Measurements from ENCODE around the gene TMC2. TPM values are rescaled to one million over a fixed set of nuclear protein-coding genes. Genes with fewer than 3 reads are reported as not detected.

TMC2 gene
- total RNA-seq, 2 experiments from 2014 or later, result not detected

DNA sequence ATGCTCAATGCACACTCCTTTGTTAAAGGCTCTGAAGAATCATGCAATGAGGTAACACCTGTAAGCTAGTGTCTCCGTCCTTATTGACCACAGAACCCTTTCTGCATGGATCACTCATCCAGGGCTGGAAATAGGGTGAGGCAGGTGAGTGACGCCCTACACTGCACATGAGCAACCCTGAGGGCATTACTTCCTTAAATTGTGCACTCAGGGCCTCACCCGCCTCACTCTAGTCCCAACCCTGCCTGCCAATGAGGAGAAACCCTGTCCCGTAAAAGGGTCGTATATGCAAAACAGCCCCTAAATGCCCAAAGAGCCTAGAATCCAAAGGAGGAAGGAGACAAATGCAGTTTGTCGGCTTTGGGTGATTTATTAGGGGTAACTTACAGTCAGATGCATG, 82.4 kb downstream of the TMC2 start:
- peaks cover 2% of the 10 kb centered on the region for H3K4me1 Mint-ChIP-seq
- H3K4me3 Mint-ChIP-seq, result no peak overlapping the region
- H3K27ac Mint-ChIP-seq, result no peak overlapping the region
- H3K27me3 Mint-ChIP-seq, result peaks cover 12% of the 10 kb centered on the region
- no peak for DNase-seq
- no peaks in the 10 kb centered on the region for H3K36me3 Mint-ChIP-seq
- no peaks in the 10 kb centered on the region for H3K9me3 Mint-ChIP-seq

- no peak for DNase-seq
- Mint-ChIP-seq H3K27me3 (peaks cover 12% of the 10 kb centered on the region), H3K27ac (no peak overlapping the region), H3K4me1 (peaks cover 2% of the 10 kb centered on the region), H3K9me3 (no peaks in the 10 kb centered on the region), H3K36me3 (no peaks in the 10 kb centered on the region), H3K4me3 (no peak overlapping the region)
Observed at GRCh38 chr20:2619337-2619736, 83.0 kb downstream of the TMC2 start.

GRCh38 chr20:2619961-2620595, 83.7 kb downstream of the TMC2 start:
- Mint-ChIP-seq H3K27ac (no peak overlapping the region), H3K4me1 (peaks cover 2% of the 10 kb centered on the region), H3K4me3 (no peak overlapping the region), H3K36me3 (no peaks in the 10 kb centered on the region), H3K9me3 (no peaks in the 10 kb centered on the region), H3K27me3 (peaks cover 12% of the 10 kb centered on the region)
- DNase-seq, result no peak

- no peaks in the 10 kb centered on the region for H3K9me3 Mint-ChIP-seq
- no peaks in the 10 kb centered on the region for H3K36me3 Mint-ChIP-seq
- peaks cover 2% of the 10 kb centered on the region for H3K4me1 Mint-ChIP-seq
- no peak for DNase-seq
- no peak overlapping the region for H3K27ac Mint-ChIP-seq
- no peak overlapping the region for H3K4me3 Mint-ChIP-seq
- H3K27me3 Mint-ChIP-seq, result peaks cover 8% of the 10 kb centered on the region
Observed at GRCh38 chr20:2624190-2624589, 87.8 kb downstream of the TMC2 start.

DNA sequence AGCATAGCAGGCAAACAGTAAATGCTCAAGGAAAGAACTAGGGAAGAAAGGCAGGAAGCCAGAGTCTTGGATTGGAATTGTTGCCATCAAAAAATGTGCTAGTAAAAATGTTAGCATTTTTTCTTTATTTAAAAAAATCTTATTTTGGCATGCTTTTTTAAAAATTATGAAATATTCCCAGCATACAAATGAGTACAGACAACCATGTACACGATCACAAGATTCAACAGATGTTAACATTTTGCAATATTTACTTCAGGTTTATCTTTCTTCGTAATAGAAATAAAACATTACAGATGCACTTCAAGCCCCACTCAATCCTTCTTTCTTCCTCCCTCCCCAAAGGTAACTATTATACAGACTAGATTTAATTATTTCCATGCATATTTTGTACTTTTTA, 88.7 kb downstream of the TMC2 start:
- no peak overlapping the region for H3K4me3 Mint-ChIP-seq
- peaks cover 2% of the 10 kb centered on the region for H3K4me1 Mint-ChIP-seq
- no peaks in the 10 kb centered on the region for H3K9me3 Mint-ChIP-seq
- peaks cover 8% of the 10 kb centered on the region for H3K27me3 Mint-ChIP-seq
- H3K36me3 Mint-ChIP-seq, result no peaks in the 10 kb centered on the region
- DNase-seq, result no peak
- no peak overlapping the region for H3K27ac Mint-ChIP-seq

DNA sequence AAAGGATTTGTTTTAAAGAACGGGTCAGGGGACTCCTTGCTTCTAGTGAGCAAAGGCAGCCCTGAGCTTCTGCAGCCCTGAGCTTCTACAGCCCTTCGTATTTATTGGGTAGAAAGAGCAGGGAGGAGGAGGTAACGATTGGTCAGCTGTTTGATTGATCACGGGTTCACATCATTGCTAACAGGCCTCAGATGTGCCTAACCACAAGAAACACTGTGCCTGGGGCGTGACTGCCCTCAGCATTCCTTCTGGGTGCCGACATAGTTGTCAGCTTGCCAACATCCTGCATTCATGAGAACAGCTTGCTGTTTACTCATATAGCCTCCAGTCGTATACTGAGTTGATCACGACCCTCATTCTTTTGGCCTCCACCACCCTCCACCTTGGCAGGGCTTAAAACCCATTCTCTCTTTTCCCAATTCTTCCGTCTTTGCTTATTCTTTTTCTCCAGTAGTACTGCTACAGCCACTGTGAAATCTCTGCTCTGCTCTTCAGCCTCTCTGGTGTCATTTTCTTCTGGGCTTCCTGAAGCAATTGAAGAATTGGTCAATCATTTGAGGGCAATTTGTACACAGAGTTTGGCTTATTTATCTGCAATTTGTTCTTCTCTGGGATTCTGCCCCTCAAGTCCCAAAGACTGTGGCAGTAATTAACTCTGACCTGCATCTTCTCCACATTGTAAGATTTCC, 90.6 kb downstream of the TMC2 start:
- no peak overlapping the region for H3K27ac Mint-ChIP-seq
- H3K36me3 Mint-ChIP-seq, result no peaks in the 10 kb centered on the region
- H3K4me3 Mint-ChIP-seq, result no peak overlapping the region
- no peak for DNase-seq
- H3K4me1 Mint-ChIP-seq, result no peaks in the 10 kb centered on the region
- H3K9me3 Mint-ChIP-seq, result peaks cover 8% of the 10 kb centered on the region
- peaks cover 14% of the 10 kb centered on the region for H3K27me3 Mint-ChIP-seq

GRCh38 chr20:2631228-2631627, 94.9 kb downstream of the TMC2 start:
- Mint-ChIP-seq H3K4me1 (no peaks in the 10 kb centered on the region), H3K27ac (no peak overlapping the region), H3K9me3 (peaks cover 8% of the 10 kb centered on the region), H3K4me3 (no peak overlapping the region), H3K36me3 (no peaks in the 10 kb centered on the region), H3K27me3 (peaks cover 19% of the 10 kb centered on the region)
- DNase-seq, result no peak

DNA sequence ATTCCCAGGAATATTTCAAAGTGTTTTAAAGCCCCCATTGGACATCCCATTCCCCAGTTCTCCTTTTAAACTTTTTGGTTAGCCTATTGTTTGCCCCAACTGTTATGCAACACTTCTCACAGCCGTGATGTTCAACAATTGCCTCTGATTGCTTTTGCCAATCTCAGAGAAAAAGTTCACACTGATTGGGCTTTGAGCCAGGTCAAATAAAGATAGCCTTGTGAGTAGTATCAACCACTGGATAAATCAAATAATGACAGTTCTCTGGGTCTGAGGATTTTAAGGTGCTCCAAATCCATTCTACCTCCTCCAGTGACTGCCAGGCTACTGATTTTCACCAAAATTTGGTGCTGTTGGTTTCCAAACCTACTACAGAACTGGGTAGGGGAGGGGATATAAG, 97.0 kb downstream of the TMC2 start:
- Mint-ChIP-seq H3K4me1 (no peaks in the 10 kb centered on the region), H3K9me3 (peaks cover 8% of the 10 kb centered on the region), H3K4me3 (no peak overlapping the region), H3K36me3 (no peaks in the 10 kb centered on the region), H3K27me3 (peaks cover 19% of the 10 kb centered on the region), H3K27ac (no peak overlapping the region)
- no peak for DNase-seq

- Mint-ChIP-seq H3K4me1 (no peaks in the 10 kb centered on the region), H3K36me3 (no peaks in the 10 kb centered on the region), H3K27ac (no peak overlapping the region), H3K4me3 (no peak overlapping the region), H3K27me3 (peaks cover 5% of the 10 kb centered on the region), H3K9me3 (no peaks in the 10 kb centered on the region)
- no peak for DNase-seq
Observed at GRCh38 chr20:2637246-2637645, 100.9 kb downstream of the TMC2 start.

GRCh38 chr20:2640260-2640659, 103.9 kb downstream of the TMC2 start:
- Mint-ChIP-seq H3K4me3 (no peak overlapping the region), H3K9me3 (no peaks in the 10 kb centered on the region), H3K36me3 (peaks cover 4% of the 10 kb centered on the region), H3K4me1 (no peaks in the 10 kb centered on the region), H3K27ac (no peak overlapping the region), H3K27me3 (no peaks in the 10 kb centered on the region)
- DNase-seq, result no peak

- H3K27ac Mint-ChIP-seq, result no peak overlapping the region
- no peak overlapping the region for H3K4me3 Mint-ChIP-seq
- H3K36me3 Mint-ChIP-seq, result peaks cover 4% of the 10 kb centered on the region
- no peaks in the 10 kb centered on the region for H3K4me1 Mint-ChIP-seq
- no peaks in the 10 kb centered on the region for H3K9me3 Mint-ChIP-seq
- DNase-seq, result no peak
- no peaks in the 10 kb centered on the region for H3K27me3 Mint-ChIP-seq
Observed at GRCh38 chr20:2640899-2641298, 104.5 kb downstream of the TMC2 start.

DNA sequence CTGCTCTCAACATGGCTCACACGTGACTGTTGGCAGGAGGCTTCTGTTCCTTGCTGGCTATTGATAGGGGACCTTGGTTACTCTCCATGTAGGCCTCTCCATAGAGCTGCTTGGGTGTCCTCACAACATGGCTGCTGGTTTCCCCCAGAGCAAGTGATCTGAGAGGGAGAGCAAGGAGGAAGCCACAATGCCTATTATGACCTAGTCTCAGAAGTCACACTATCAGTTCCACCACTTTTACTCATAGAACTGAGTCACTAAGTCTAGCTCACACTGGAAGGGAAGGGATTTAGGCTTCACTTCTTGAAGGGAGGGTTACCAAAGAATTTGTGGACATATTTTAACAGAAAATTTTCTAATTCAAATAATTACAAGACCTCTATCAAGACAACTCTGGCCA, 107.3 kb downstream of the TMC2 start:
- DNase-seq, result no peak

DNA sequence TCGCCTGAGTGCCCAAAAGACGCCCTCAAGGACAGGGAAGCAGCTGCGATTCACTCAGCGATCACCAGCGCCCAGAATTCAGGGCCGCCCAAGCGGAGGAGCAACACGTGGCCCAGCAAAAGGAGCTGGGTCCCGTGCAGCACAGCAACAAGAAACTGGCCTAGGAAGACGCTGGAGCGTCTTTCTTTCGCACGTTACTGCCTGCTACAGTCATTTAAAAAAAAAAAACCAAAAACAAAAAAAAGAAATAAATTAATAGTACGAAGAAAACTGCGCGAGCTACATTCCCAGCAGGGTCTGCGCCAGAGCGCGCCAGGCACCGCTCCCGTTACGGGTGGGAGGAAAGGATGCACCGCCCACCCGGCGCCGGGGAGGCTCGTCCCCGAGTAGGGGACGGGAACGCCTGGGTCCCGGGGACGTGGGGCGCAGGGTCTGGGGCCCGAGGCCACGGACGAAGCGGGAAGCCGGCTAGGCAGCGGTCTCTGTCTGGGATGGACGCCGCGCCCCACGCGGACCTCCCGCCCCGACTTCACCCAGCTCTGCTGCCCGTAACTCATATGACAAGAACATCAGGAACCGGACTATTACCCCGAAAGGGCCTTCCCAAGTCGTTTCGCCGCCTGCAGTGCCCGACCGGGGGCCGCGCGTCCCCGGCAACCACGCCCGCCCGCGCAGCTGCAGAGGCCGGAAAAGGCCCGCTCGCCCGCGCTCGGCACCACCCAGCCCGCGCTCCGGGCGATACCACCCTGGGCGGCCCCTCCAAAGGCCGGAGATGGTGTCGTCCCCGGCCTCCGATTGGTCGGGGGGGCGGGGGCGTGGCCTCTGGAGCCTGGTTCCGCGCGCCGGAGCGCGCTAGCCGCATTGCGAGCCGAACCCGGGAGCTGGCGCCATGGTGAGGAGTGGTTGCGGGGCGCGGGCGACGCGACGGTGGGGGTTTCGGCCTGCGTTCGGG, 115.7 kb downstream of the TMC2 start, which contains the start of gene NOP56:
TSS of gene NOP56 (plus strand) at position 861 of the 952 bp plus-strand sequence. CDS start at position 890, 29 bp downstream.
- Mint-ChIP-seq H3K9me3 (no peaks in the 10 kb centered on the region), H3K27me3 (peaks cover 6% of the 10 kb centered on the region), H3K4me1 (peaks cover 41% of the 10 kb centered on the region), H3K4me3 (peak within 1 kb of the TSS; percentile 90), H3K36me3 (peaks cover 49% of the 10 kb centered on the region), H3K27ac (peak within 1 kb of the TSS; percentile 93)
- peak; percentile 97 for DNase-seq

More for the DNA sequence above, 107.3 kb downstream of the TMC2 start:
- Mint-ChIP-seq H3K36me3 (peaks cover 4% of the 10 kb centered on the region), H3K4me3 (no peak overlapping the region), H3K27me3 (no peaks in the 10 kb centered on the region), H3K4me1 (peaks cover 3% of the 10 kb centered on the region), H3K27ac (no peak overlapping the region), H3K9me3 (no peaks in the 10 kb centered on the region)

DNA sequence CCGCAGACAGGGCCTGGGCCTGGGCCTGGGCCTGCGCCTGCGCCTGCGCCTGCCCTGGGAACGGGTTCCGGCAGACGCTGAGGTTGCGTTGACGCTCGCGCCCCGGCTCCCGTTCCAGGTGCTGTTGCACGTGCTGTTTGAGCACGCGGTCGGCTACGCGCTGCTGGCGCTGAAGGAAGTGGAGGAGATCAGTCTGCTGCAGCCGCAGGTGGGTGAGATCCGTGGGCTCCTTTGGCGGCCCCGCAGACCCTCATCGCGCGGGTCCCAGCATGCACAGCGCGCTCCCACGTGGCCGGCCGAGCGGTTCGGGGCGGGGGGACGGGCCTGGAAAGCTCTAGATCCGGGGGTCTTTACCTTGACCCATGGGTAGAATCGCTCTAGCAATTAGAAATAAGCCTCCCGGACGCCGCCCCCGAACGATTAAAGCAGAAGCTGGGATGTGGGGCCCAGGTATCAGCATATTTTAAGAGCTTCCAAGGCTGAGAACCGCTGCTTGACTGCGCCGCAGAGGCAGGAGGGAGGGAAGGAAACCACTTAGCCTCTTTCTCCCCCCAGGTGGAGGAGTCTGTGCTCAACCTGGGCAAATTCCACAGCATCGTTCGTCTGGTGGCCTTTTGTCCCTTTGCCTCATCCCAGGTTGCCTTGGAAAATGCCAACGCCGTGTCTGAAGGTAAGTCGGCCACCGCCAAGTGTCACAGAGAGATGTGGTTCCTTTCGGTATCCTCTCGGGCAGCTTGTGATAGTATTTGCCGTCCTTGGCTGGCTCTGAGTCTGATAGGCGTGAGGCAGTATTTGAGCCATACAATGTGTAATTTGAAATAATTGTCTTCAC, 116.6 kb downstream of the TMC2 start:
- peak overlapping the region; percentile 92 for H3K27ac Mint-ChIP-seq
- peaks cover 6% of the 10 kb centered on the region for H3K27me3 Mint-ChIP-seq
- H3K4me3 Mint-ChIP-seq, result peak overlapping the region; percentile 90
- H3K9me3 Mint-ChIP-seq, result no peaks in the 10 kb centered on the region
- peaks cover 55% of the 10 kb centered on the region for H3K36me3 Mint-ChIP-seq
- H3K4me1 Mint-ChIP-seq, result peaks cover 41% of the 10 kb centered on the region
- no peak for DNase-seq
